DMS53 treated with DMSO at 0.1 percent for 48 hours (cell line): ENCODE data around the gene TBX5.

Experiments used
- DNase-seq: peaks from one replicate; lab custom pipeline; 2025; ENCODE audit not compliant: unreplicated experiment; lab: John Stamatoyannopoulos, UW

Gene TBX5

GRCh38 chr12:114431902-114432301, 26.0 kb upstream of the TBX5 start:
- no peak for DNase-seq

- no peak for DNase-seq
Measured at GRCh38 chr12:114430306-114430705, 24.4 kb upstream of the TBX5 start.

- DNase-seq = no peak
Measured at GRCh38 chr12:114425031-114425626, 19.2 kb upstream of the TBX5 start.

- DNase-seq = no peak
Measured at GRCh38 chr12:114420944-114421335, 15.0 kb upstream of the TBX5 start.

GRCh38 chr12:114420182-114420943, 14.4 kb upstream of the TBX5 start:
- DNase-seq = no peak

- no peak for DNase-seq
Measured at GRCh38 chr12:114416028-114416427, 10.1 kb upstream of the TBX5 start.

- no peak for DNase-seq
Measured at GRCh38 chr12:114415525-114415868, 9.6 kb upstream of the TBX5 start.

- no peak for DNase-seq
Measured at GRCh38 chr12:114414866-114415524, 9.1 kb upstream of the TBX5 start.

- DNase-seq = no peak
Measured at GRCh38 chr12:114414031-114414865, 8.3 kb upstream of the TBX5 start.

- no peak for DNase-seq
Measured at GRCh38 chr12:114412825-114413749, 7.1 kb upstream of the TBX5 start.

GRCh38 chr12:114412307-114412706, 6.4 kb upstream of the TBX5 start:
- no peak for DNase-seq

GRCh38 chr12:114411071-114411837, 5.3 kb upstream of the TBX5 start:
- no peak for DNase-seq

- DNase-seq = no peak
Measured at GRCh38 chr12:114409852-114410600, 4.1 kb upstream of the TBX5 start.

GRCh38 chr12:114408886-114409851, 3.2 kb upstream of the TBX5 start:
- DNase-seq = no peak

- DNase-seq = no peak
Measured at GRCh38 chr12:114408471-114408885, 2.5 kb upstream of the TBX5 start.

GRCh38 chr12:114407842-114408411, 2.0 kb upstream of the TBX5 start:
- no peak for DNase-seq
